Mammary epithelial cell (primary cell): Measurements from ENCODE around the gene ZIC1.
A peak's percentile ranks its signal among the peaks of the same experiment; 100 is the strongest.

ENCODE experiments used
- EZH2 ChIP-seq: IDR thresholded peaks from 2 replicates; pipeline ENCODE4 v1.6.1; 2012; ENCODE audit warnings: low read length, inconsistent platforms, borderline replicate concordance
- TF ChIP-seq, protein P1 (sequence below), 2 donors: IDR thresholded peaks in 1 of 2; conservative IDR thresholded peaks in 1 of 2; 2 replicates each; pipeline ENCODE4 v1.5.1; 2011 to 2012; ENCODE audit warnings: inconsistent platforms in 2 of 2, low read length in 2 of 2, mild to moderate bottlenecking in 2 of 2, control low read depth in 1 of 2, low read depth in 1 of 2; ENCODE audit not compliant: insufficient read depth in 1 of 2; ENCODE audit errors: extremely low read depth in 1 of 2

- TF ChIP-seq, protein P1, sequence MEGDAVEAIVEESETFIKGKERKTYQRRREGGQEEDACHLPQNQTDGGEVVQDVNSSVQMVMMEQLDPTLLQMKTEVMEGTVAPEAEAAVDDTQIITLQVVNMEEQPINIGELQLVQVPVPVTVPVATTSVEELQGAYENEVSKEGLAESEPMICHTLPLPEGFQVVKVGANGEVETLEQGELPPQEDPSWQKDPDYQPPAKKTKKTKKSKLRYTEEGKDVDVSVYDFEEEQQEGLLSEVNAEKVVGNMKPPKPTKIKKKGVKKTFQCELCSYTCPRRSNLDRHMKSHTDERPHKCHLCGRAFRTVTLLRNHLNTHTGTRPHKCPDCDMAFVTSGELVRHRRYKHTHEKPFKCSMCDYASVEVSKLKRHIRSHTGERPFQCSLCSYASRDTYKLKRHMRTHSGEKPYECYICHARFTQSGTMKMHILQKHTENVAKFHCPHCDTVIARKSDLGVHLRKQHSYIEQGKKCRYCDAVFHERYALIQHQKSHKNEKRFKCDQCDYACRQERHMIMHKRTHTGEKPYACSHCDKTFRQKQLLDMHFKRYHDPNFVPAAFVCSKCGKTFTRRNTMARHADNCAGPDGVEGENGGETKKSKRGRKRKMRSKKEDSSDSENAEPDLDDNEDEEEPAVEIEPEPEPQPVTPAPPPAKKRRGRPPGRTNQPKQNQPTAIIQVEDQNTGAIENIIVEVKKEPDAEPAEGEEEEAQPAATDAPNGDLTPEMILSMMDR (conservative IDR thresholded peaks at IDR 0.05 in 1 of 2, IDR thresholded peaks at IDR 0.05 in 1 of 2; ENCODE audit: extremely low read depth in 1 of 2, insufficient read depth in 1 of 2, low read depth in 1 of 2, low read length in 2 of 2): no peak
- peak; percentile 43 for TF ChIP-seq EZH2
These were observed 15.0 kb upstream of the ZIC1 start for GRCh38 chr3:147393943-147394883.
